Measurements from ENCODE around the gene PSMD1.
A peak's percentile ranks its signal among the peaks of the same experiment; 100 is the strongest.
"Not testable (repeated sequence)": the region's sequence is repeated elsewhere in the genome, so short reads cannot be mapped to it uniquely, and the experiment has no call there.

The PSMD1 gene

DNA sequence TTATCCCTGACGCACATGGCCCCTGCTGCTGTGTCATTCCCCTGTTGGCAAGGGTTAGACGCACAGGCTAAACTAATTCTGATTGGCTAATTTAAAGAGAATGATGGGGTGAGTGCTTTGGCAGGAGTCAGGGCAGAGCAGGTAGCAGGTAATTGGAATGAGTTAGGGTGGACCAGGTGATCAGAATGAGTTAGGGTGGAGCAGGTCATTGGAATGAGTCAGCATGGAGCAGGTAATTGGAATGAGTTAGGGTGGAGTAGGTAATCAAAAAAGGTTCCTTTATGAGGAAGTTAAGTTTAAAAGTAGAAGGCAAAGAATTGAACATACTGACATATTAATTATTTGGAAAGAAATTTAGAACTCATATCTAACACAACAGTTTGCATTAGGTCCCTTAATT, 43.7 kb downstream of the PSMD1 start:
- DNase-seq (ENCODE audit: low read depth, low spot score); H3K4me3 ChIP-seq (ENCODE audit: low read length): not testable (repeated sequence)

- no peak for DNase-seq (ENCODE audit: low read depth, low spot score)
These were observed 44.3 kb downstream of the PSMD1 start for GRCh38 chr2:231100990-231101389.

GRCh38 chr2:231102772-231103171, 46.1 kb downstream of the PSMD1 start:
- H3K4me3 ChIP-seq (ENCODE audit: low read length), result no peak overlapping the region
- no peak for DNase-seq (ENCODE audit: low read depth, low spot score)

More at GRCh38 chr2:231100990-231101389, 44.3 kb downstream of the PSMD1 start:
- no peak overlapping the region for H3K4me3 ChIP-seq (ENCODE audit: low read length)

DNA sequence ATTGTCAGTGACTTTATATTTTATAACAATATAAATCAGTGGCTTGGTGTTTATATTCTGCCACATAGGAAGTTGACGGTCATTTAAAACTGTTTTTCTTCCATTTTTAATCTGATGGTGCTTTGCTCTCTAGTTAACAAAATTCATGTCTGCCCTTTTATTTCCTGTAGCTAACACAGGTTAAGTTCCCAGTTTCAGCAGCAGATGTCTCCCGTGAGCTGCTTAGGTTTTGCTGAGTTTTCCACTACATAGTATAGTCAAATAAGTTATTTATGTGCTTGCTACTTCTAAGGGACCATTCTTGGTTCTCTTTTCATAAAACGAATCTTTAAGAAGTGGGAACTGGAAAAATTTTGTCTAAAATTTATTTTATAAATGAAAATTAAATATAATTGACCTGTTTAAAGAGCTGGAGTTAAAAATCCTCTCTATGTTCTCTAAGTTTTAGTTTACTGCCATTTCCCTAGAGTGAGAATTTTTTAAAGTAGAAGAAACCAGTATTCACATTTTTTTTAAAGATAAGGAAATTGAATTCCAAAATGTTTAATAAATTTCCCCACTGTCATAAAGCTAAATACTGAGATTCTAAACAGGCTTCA, 47.5 kb downstream of the PSMD1 start:
- no peak overlapping the region for H3K4me3 ChIP-seq (ENCODE audit: low read length)
- peak; percentile 61 for DNase-seq (ENCODE audit: low read depth, low spot score)

- DNase-seq (ENCODE audit: low read depth, low spot score), result no peak
- H3K4me3 ChIP-seq (ENCODE audit: low read length), result no peak overlapping the region
These were observed 53.9 kb downstream of the PSMD1 start for GRCh38 chr2:231110551-231110950.

DNA sequence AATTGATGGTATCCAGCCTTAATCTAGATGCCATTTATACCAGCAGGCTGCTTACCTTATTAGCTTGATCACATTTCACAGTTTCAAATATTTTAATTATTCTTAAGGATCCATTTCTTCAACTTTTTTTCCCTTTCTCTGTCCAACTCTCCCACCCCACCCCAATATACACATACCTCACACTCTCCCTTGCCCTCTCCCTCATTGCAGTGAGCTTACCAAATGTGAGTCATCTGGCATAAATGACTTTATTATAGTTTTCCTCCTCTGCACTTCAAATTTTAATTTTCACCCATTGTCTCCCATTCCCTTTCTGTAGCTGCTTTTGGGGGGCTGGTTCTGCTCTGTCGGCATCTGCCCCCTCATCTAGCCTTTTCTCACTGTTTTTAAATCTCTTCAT, 55.3 kb downstream of the PSMD1 start:
- no peak for DNase-seq (ENCODE audit: low read depth, low spot score)
- no peak overlapping the region for H3K4me3 ChIP-seq (ENCODE audit: low read length)

GRCh38 chr2:231113489-231113888, 56.8 kb downstream of the PSMD1 start:
- no peak for DNase-seq (ENCODE audit: low read depth, low spot score)
- no peak overlapping the region for H3K4me3 ChIP-seq (ENCODE audit: low read length)

DNA sequence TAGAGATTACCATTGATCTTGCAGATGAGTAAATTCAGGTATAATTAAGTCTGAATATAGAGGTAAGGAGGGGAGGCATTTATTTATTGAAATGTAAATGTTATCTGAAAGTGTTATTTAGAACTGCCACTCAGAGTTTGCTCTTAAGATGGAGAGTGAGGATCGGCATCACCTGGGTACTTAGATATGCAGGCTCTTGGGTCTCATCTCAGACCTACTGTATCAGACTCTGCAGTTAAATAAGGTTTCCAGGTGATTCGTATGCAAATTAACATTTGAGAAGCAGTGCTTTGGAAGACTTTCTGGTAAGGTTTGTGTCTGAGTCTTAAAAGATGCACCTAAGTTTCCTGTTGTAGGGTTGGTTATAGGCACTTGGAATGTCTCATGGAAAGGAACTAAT, 59.0 kb downstream of the PSMD1 start:
- no peak overlapping the region for H3K4me3 ChIP-seq (ENCODE audit: low read length)
- no peak for DNase-seq (ENCODE audit: low read depth, low spot score)

DNA sequence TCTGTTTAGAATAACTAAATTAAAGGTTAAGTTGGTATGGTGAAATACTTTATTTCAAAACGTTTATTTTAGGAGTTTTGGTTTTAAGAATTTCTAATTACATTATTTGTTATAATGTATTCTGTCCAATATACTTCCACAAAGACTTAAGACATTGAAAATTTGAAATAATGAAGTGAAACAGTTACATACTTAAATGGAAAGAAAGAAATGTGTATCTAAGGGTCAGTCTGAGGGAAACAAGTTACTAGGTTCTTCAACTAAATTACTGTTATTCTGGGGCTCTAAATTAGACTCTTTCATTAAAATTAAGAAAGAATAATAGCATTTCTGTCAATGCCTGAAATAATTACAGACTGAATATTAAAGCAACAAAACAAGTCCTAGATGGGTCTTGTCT, 60.5 kb downstream of the PSMD1 start:
- no peak overlapping the region for H3K4me3 ChIP-seq (ENCODE audit: low read length)
- no peak for DNase-seq (ENCODE audit: low read depth, low spot score)

GRCh38 chr2:231117922-231118613, 61.4 kb downstream of the PSMD1 start:
- DNase-seq (ENCODE audit: low read depth, low spot score), result no peak
- H3K4me3 ChIP-seq (ENCODE audit: low read length), result no peak overlapping the region

- no peak for DNase-seq (ENCODE audit: low read depth, low spot score)
- H3K4me3 ChIP-seq (ENCODE audit: low read length), result no peak overlapping the region
These were observed 61.9 kb downstream of the PSMD1 start for GRCh38 chr2:231118614-231118942.

DNA sequence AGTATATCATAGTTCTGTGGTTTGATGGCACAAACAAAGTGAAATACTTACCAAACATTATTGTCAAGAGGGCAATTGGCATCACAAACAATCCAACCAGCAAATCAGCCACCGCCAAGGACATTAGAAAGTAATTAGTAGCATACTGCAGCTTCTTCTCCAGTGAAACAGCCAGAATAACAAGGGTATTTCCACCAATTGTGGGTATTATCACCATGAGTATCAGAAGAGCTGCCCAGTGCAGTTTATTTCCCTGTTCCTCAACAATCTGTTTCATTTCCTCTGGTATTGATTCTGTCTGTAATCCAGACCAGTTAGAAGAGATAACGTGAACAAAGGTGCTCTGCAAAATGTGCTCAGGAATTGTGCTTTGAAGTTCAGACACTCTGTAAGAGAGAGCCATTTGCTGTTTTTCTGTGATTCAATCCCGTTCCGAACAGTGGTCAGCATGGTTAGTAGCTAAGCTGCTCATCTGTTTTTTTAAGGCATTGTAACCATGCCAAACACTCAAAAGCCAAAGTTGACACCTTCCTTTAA, 66.8 kb downstream of the PSMD1 start:
- no peak for DNase-seq (ENCODE audit: low read depth, low spot score)
- H3K4me3 ChIP-seq (ENCODE audit: low read length), result no peak overlapping the region

- no peak within 1 kb of the TSS for H3K4me3 ChIP-seq (ENCODE audit: low read length)
- DNase-seq (ENCODE audit: low read depth, low spot score), result peak; percentile 68
These were observed 68.3 kb downstream of the PSMD1 start, which contains the start of gene HTR2B for GRCh38 chr2:231124838-231125568. Gene HTR2B (minus strand): TSS chr2:231125042. CDS start chr2:231123764, 1,278 bp downstream.

GRCh38 chr2:231126123-231126522, 69.5 kb downstream of the PSMD1 start:
- DNase-seq (ENCODE audit: low read depth, low spot score), result no peak
- H3K4me3 ChIP-seq (ENCODE audit: low read length), result no peak overlapping the region

GRCh38 chr2:231127480-231127879, 70.8 kb downstream of the PSMD1 start:
- no peak for DNase-seq (ENCODE audit: low read depth, low spot score)
- H3K4me3 ChIP-seq (ENCODE audit: low read length), result no peak overlapping the region

DNA sequence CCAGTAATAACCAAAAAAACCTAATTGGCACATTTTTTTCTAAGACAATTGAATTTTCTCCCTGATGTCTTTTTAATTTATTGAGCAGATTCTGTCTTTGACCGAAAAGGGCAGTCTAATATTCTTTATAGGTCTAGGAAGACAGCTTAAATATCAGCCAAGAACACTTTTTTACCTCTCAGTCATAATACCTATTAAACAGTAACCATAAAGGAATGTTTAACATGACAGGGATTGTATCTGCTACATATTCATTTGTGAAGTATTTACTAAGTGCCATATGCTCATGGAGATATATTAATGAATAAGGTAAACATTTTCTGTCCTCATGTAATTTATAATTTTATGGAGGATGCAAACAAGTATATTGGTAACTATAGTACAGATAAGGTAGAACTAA, 71.3 kb downstream of the PSMD1 start:
- DNase-seq (ENCODE audit: low read depth, low spot score), result no peak
- H3K4me3 ChIP-seq (ENCODE audit: low read length), result no peak overlapping the region

- no peak overlapping the region for H3K4me3 ChIP-seq (ENCODE audit: low read length)
- peak; percentile 27 for DNase-seq (ENCODE audit: low read depth, low spot score)
These were observed 71.9 kb downstream of the PSMD1 start for GRCh38 chr2:231128541-231128940.

- no peak overlapping the region for H3K4me3 ChIP-seq (ENCODE audit: low read length)
- no peak for DNase-seq (ENCODE audit: low read depth, low spot score)
These were observed 72.5 kb downstream of the PSMD1 start for GRCh38 chr2:231129216-231129615.

- no peak for DNase-seq (ENCODE audit: low read depth, low spot score)
- H3K4me3 ChIP-seq (ENCODE audit: low read length), result no peak overlapping the region
These were observed 73.8 kb downstream of the PSMD1 start for GRCh38 chr2:231130336-231131056.

DNA sequence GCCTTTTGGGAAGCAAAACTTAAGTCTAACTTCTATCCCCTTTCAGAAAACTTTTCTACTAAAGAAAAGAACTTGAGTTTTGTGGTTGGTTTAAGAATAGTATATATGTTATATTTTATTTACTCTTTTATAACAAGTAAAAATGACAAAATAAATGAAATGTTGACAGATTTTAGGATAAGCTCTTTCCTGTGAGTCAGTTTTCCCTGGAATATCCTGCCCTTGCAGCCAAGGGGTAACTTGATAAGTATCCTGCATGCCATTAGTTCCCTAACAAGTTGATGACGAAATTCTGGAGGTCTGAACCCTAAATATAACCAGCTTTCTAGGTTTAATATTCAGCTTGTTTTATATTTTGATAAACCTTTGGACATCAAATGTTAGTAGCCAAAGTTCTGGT, 75.5 kb downstream of the PSMD1 start:
- no peak for DNase-seq (ENCODE audit: low read depth, low spot score)
- no peak overlapping the region for H3K4me3 ChIP-seq (ENCODE audit: low read length)
